ENCODE results near the gene IGSF21.

DNA sequence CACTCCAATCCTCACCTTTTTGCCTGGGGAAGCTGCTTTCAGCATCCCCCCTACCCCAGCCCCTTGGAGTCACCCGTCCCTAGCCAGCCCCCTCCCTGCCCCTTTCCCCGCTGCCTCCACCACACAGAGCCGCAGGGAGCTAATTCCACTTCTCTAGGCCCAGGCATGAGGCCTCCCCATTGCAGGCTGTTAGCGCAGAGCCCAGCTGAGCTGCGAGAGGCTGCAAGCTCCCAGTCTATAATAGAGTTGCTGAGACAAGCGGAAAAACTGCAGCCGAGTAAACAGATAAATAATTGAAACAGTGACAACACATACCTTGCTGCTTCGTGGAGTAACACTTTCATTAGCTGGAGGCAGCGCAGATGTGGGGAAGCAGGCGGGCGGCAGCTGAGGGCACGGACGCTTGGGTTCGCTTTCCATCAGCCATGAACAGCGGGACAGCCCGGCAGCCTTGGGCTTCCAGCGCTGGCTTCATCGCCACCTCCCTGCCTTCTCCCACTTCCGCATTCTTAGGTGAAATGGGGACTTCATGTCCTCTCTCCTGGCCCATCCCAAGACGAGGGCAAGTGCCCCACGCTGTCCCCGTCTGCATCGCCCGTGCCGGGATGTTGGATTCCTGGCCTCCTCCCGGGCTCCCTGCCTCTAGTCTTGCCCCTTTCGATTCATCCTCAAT lies 183.3 kb downstream of the IGSF21 start:
- TF ChIP-seq, protein P1, sequence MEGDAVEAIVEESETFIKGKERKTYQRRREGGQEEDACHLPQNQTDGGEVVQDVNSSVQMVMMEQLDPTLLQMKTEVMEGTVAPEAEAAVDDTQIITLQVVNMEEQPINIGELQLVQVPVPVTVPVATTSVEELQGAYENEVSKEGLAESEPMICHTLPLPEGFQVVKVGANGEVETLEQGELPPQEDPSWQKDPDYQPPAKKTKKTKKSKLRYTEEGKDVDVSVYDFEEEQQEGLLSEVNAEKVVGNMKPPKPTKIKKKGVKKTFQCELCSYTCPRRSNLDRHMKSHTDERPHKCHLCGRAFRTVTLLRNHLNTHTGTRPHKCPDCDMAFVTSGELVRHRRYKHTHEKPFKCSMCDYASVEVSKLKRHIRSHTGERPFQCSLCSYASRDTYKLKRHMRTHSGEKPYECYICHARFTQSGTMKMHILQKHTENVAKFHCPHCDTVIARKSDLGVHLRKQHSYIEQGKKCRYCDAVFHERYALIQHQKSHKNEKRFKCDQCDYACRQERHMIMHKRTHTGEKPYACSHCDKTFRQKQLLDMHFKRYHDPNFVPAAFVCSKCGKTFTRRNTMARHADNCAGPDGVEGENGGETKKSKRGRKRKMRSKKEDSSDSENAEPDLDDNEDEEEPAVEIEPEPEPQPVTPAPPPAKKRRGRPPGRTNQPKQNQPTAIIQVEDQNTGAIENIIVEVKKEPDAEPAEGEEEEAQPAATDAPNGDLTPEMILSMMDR (IDR thresholded peaks at IDR 0.05), result no peak
- no peak for TF ChIP-seq POLR2A (IDR thresholded peaks at IDR 0.05)
- TF ChIP-seq POLR2AphosphoS5 (IDR thresholded peaks at IDR 0.05; ENCODE audit: insufficient read depth in 1 of 2, low read depth in 1 of 2), result no peak

Measured in vagina (tissue), 2 donors.